WERI-Rb-1 (cell line): ENCODE measurements around the gene ARPC5.

Experiments used
- DNase-seq: peaks from one replicate; pipeline ENCODE4 v3.0.0-alpha.2; 2020
- H3K27ac ChIP-seq: fragments of 250-450 bp; sonication (Bioruptor Pico); 2 replicates; pipeline ENCODE4 v1.5.1; 2020; ENCODE audit warnings: mild to moderate bottlenecking, moderate library complexity
- H3K27me3 ChIP-seq: fragments of 250-450 bp; sonication (Bioruptor Pico); 2 replicates; pipeline ENCODE4 v1.5.1; 2021; ENCODE audit warnings: mild to moderate bottlenecking, low read depth, moderate library complexity; ENCODE audit not compliant: insufficient read depth, severe bottlenecking
- H3K36me3 ChIP-seq: fragments of 250-450 bp; sonication (Bioruptor Pico); 2 replicates; pipeline ENCODE4 v1.5.1; 2020; ENCODE audit warnings: mild to moderate bottlenecking, moderate library complexity
- H3K4me3 ChIP-seq: 2 replicates; pipeline ENCODE4 v1.5.1; 2011; ENCODE audit warnings: low read depth, mild to moderate bottlenecking, control low read depth, low read length
- H3K9me3 ChIP-seq: fragments of 250-450 bp; sonication (Bioruptor Pico); 2 replicates; pipeline ENCODE4 v1.5.1; 2021; ENCODE audit warnings: mild to moderate bottlenecking, moderate library complexity; ENCODE audit not compliant: severe bottlenecking
- CTCF ChIP-seq: IDR thresholded peaks from 2 replicates; pipeline ENCODE4 v1.5.1; 2011; ENCODE audit warnings: low read depth, mild to moderate bottlenecking, control low read depth, inconsistent platforms, low read length

The ARPC5 gene

GRCh38 chr1:183590244-183591191 is 45.1 kb downstream of the ARPC5 start, which contains the start of gene NCF2:
TSS of gene NCF2 (minus strand) at chr1:183590459. CDS start at chr1:183590329, 130 bp downstream.
- Histone ChIP-seq H3K36me3 (no peaks in the 10 kb centered on the region), H3K27me3 (no peaks in the 10 kb centered on the region), H3K9me3 (no peaks in the 10 kb centered on the region), H3K27ac (no peak within 1 kb of the TSS), H3K4me3 (no peak within 1 kb of the TSS)
- no peak for DNase-seq
- no peak for TF ChIP-seq CTCF

GRCh38 chr1:183589874-183590243 is 45.7 kb downstream of the ARPC5 start:
- Histone ChIP-seq H3K9me3 (no peaks in the 10 kb centered on the region), H3K27ac (no peak overlapping the region)

GRCh38 chr1:183589384-183589783 is 46.2 kb downstream of the ARPC5 start:
- no peaks in the 10 kb centered on the region for H3K9me3 ChIP-seq
- DNase-seq, result no peak
- no peak for TF ChIP-seq CTCF
- no peaks in the 10 kb centered on the region for H3K27me3 ChIP-seq
- H3K27ac ChIP-seq, result no peak overlapping the region
- H3K36me3 ChIP-seq, result no peaks in the 10 kb centered on the region
- no peak overlapping the region for H3K4me3 ChIP-seq

More at GRCh38 chr1:183589874-183590243, 45.7 kb downstream of the ARPC5 start:
- DNase-seq, result no peak
- TF ChIP-seq CTCF, result no peak
- no peak overlapping the region for H3K4me3 ChIP-seq
- H3K36me3 ChIP-seq, result no peaks in the 10 kb centered on the region
- H3K27me3 ChIP-seq, result no peaks in the 10 kb centered on the region

- no peaks in the 10 kb centered on the region for H3K36me3 ChIP-seq
- no peaks in the 10 kb centered on the region for H3K9me3 ChIP-seq
- H3K4me3 ChIP-seq, result no peak overlapping the region
- H3K27ac ChIP-seq, result no peak overlapping the region
- H3K27me3 ChIP-seq, result no peaks in the 10 kb centered on the region
- TF ChIP-seq CTCF, result no peak
- no peak for DNase-seq
Measured at GRCh38 chr1:183588827-183589226, 46.8 kb downstream of the ARPC5 start.

- Histone ChIP-seq H3K27me3 (no peaks in the 10 kb centered on the region), H3K27ac (no peak overlapping the region), H3K36me3 (no peaks in the 10 kb centered on the region), H3K4me3 (no peak overlapping the region), H3K9me3 (no peaks in the 10 kb centered on the region)
- no peak for DNase-seq
- no peak for TF ChIP-seq CTCF
Measured at GRCh38 chr1:183586926-183587325, 48.7 kb downstream of the ARPC5 start.

GRCh38 chr1:183586455-183586854 is 49.1 kb downstream of the ARPC5 start:
- DNase-seq, result no peak
- Histone ChIP-seq H3K27ac (no peak overlapping the region), H3K9me3 (no peaks in the 10 kb centered on the region), H3K36me3 (no peaks in the 10 kb centered on the region), H3K27me3 (no peaks in the 10 kb centered on the region), H3K4me3 (no peak overlapping the region)
- no peak for TF ChIP-seq CTCF
